Activated T-helper 2 cell treated with anti-CD3 and anti-CD28 coated beads, Interferon-gamma antibody, Interleukin-2, Interleukin-4, amounts not matched to agents 10 μg/mL and 5 μg/mL and 100 μg/mL, durations not matched to agents 14 hours and 24 hours and 36 hours (primary cell): ENCODE results near the gene REN. TPM values are rescaled to one million over a fixed set of nuclear protein-coding genes. Genes with fewer than 3 reads are reported as not detected.

ENCODE experiments used
- DNase-seq: peaks from one replicate; pipeline ENCODE4 v3.0.0; 2021; ENCODE audit warnings: low spot score
- H3K27ac Mint-ChIP-seq: one replicate; pipeline ENCODE4 v1.8.0; 2021; ENCODE audit warnings: mixed read lengths
- H3K27me3 Mint-ChIP-seq: one replicate; pipeline ENCODE4 v1.8.0; 2021; ENCODE audit warnings: low read depth, mixed read lengths
- H3K36me3 Mint-ChIP-seq: one replicate; pipeline ENCODE4 v1.8.0; 2021; ENCODE audit warnings: low read depth, mixed read lengths
- H3K4me1 Mint-ChIP-seq: one replicate; pipeline ENCODE4 v1.8.0; 2021; ENCODE audit warnings: low read depth, mixed read lengths
- H3K4me3 Mint-ChIP-seq: one replicate; pipeline ENCODE4 v1.8.0; 2021; ENCODE audit warnings: low read depth, mild to moderate bottlenecking, moderate library complexity, mixed read lengths
- H3K9me3 Mint-ChIP-seq: one replicate; pipeline ENCODE4 v1.8.0; 2021; ENCODE audit warnings: mixed read lengths
- intact Hi-C: fragments of 100-400 bp; cut with micrococcal nuclease; formaldehyde crosslinking; loops from one replicate; pipeline ENCODE4 v1.15.1; 2023
- total RNA-seq: library from RNA; stranded (reverse); gene quantifications from 2 replicates; pipeline ENCODE4 v1.2.3, GENCODE V29; 2022

The REN gene
- total RNA-seq, 1 donor from 2014 or later, result not detected

DNA sequence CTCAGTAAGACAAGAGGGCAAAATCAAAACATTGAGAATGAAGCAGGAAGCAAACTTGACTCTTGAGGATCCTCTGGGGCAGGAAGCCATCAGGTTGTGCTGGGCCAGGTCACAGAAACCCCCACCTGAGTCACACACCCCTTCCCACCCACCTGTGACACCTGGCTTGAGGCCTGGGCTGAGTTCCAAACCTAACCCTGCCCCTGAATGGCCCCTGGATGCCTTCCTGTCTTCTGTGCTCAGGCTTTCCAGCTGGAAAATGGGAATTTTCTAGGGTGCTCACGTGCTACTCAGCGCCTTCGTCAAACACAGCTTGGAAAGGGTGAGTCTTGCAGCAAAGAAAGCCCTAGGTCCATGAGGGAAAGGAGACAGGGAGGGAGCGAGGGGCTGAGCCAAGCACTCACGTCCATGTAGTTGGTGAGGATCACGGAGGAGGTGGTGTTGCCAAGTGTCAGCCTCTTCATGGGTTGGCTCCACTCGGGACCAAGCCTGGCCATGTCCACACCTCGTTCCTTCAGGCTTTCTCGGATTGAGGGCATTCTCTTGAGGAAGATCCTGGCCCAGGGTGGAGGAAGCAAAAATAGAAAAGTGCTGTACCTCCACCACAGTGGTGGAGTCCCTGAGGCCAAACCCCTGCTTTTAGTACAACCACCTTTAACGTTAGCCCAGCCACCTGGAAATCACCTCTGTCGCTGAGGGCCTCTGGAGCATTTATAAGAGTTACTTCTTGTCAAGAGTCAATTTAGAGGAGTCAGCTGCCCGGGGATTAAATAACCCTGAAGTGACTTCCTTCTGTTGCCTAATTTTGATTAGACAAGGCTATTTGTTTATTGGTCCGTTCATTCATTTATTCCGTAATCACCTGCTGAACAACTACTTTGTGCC lies 4.3 kb downstream of the REN start:
- H3K36me3 Mint-ChIP-seq, result no peaks in the 10 kb centered on the region
- no peak overlapping the region for H3K27ac Mint-ChIP-seq
- no peak for DNase-seq
- H3K4me3 Mint-ChIP-seq, result no peak overlapping the region
- intact Hi-C loops, result loop anchor here (1.0 to 5.0 kb wide), 4 partner anchors 45 to 340 kb away; no protein-coding TSS in a partner anchor
- H3K27me3 Mint-ChIP-seq, result peaks cover 2% of the 10 kb centered on the region
- H3K4me1 Mint-ChIP-seq, result peaks cover 2% of the 10 kb centered on the region
- H3K9me3 Mint-ChIP-seq, result no peaks in the 10 kb centered on the region

DNA sequence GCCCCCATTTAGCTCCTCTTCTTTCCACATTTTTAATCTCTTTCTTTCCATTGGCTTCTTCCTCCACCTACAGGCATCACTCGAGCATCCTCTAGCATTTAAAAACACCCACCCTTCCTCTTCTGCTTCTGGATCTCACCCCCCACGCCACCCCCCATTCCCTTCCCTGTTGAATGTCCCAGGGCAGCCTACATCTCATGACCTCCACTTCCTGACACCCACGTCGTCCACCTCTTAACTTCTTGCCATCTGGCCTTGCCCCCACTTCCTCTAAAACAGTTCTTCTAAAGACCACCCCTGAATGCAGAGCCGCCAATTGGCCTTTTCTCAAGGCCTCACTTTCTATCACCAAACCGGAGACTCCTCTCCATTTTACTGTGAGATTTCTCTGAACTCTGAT lies 8.2 kb downstream of the REN start:
- DNase-seq, result no peak
- H3K9me3 Mint-ChIP-seq, result no peaks in the 10 kb centered on the region
- no peaks in the 10 kb centered on the region for H3K36me3 Mint-ChIP-seq
- H3K27me3 Mint-ChIP-seq, result peaks cover 6% of the 10 kb centered on the region
- no peak overlapping the region for H3K4me3 Mint-ChIP-seq
- H3K4me1 Mint-ChIP-seq, result peaks cover 2% of the 10 kb centered on the region
- no peak overlapping the region for H3K27ac Mint-ChIP-seq
- intact Hi-C loops, result no loop called here

DNA sequence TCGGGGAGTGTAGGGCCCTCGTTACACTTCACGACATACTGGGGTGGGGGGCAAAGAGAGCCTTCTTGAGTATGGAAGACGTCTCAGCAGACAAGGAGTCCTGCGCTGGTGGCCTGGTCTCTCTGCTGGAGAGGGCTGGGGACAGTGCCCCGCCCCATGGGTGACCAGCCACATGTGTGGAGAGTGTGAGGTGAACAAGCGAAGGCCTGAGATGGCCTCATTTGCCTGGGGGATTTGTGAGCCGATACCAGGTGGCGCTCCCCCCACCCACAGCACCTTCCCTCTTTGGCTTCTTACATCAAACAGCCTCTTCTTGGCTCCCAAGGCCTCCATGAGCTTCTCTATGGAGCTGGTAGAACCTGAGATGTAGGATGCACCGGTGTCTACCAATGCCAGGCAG lies 10.3 kb downstream of the REN start:
- no peak overlapping the region for H3K27ac Mint-ChIP-seq
- peaks cover under 1% of the 10 kb centered on the region for H3K4me1 Mint-ChIP-seq
- H3K4me3 Mint-ChIP-seq, result no peak overlapping the region
- H3K36me3 Mint-ChIP-seq, result no peaks in the 10 kb centered on the region
- H3K27me3 Mint-ChIP-seq, result peaks cover 11% of the 10 kb centered on the region
- DNase-seq, result no peak
- no peaks in the 10 kb centered on the region for H3K9me3 Mint-ChIP-seq
- intact Hi-C loops, result no loop called here

DNA sequence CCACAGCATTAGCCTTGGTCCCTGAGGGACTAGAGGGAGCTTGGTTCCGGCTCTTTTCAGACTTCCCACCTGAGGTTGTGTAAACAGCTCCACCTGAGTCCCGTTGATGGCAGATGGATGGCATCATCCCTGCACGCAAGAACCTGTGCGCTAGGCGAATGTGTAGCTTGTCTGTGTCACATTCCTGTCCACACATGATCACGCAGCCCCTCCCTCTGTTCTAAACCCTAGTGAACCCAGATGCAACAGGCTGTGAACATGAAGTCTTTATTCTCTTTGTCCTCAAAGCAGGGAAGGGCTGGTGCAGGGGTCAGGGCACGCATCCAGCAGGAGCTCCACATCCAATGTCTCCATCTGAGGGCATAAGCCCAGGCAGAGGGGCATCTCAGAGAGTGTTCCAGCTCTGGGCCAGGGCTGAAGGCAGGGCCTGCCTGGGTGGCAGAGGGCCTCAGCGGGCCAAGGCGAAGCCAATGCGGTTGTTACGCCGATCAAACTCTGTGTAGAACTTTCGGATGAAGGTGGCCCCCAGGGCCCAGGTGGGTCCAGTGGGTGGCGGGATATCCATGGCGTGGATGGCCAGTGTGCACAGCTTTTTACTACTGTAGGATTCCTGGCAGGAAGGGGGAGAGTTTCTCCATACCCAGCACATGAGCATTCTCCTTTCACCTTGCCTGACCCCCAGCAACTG lies 11.4 kb downstream of the REN start:
- intact Hi-C loops, result no loop called here
- Mint-ChIP-seq H3K36me3 (no peaks in the 10 kb centered on the region), H3K4me1 (peaks cover 2% of the 10 kb centered on the region), H3K4me3 (no peak overlapping the region), H3K9me3 (no peaks in the 10 kb centered on the region), H3K27ac (no peak overlapping the region), H3K27me3 (peaks cover 22% of the 10 kb centered on the region)
- no peak for DNase-seq

DNA sequence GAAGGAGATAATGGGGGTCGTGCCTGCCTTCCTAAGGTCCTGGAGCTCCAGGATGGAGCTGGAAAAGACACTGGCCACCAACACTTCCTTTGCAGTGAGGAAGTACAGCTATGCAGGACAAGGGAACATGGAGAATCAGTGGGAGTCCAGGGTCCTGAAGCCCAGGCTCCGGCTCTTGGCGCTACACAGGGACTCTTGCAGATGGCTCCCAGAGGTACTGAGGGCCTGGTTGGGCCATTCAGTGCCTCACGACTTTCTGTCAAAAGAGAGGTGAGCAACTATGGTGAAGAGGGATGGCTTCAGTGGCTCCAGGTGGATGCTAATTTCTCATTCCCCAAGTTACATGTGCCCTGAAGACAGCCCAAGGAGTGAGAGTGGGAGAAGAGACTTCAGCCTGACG lies 12.5 kb downstream of the REN start:
- no peak overlapping the region for H3K27ac Mint-ChIP-seq
- H3K9me3 Mint-ChIP-seq, result no peaks in the 10 kb centered on the region
- H3K4me3 Mint-ChIP-seq, result no peak overlapping the region
- peaks cover 2% of the 10 kb centered on the region for H3K4me1 Mint-ChIP-seq
- intact Hi-C loops, result no loop called here
- peaks cover 26% of the 10 kb centered on the region for H3K27me3 Mint-ChIP-seq
- DNase-seq, result no peak
- H3K36me3 Mint-ChIP-seq, result no peaks in the 10 kb centered on the region

DNA sequence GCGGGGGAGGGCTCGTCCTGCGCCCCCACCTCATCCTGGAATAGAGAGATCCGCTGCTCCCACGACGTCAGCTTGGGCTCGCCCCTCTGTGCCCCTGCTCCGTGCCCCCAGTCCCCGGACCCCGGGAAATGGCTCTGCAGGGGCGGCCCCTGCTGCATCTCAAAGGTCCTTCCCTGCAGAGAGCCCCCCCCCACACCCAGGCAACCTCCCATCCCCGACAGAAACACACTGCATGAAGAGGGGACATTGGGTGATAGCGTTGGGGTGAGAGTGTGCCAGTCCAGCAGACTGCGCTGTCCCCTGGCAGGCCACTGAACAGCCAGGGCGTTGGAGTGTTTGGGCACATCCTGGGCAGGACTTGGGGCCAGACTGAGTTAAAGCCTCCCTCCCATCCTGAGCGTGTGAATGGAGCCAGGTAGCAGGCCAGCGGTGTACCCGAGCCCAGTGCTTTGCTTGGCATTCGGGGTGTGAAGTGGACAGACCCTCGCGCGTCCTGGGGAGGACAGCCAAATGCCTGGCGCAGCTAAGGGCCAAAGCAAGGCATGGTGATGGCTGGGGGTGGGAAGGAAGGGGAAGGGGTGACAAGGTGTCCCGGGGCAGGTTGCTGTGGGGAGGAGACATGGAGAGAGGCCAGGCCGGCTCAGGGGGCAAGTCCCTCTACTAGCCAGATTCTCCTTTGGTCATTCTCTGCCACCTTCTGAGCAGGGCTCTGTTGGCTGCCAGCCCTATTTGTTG lies 13.7 kb downstream of the REN start:
- DNase-seq, result no peak
- Mint-ChIP-seq H3K4me1 (peaks cover 2% of the 10 kb centered on the region), H3K36me3 (no peaks in the 10 kb centered on the region), H3K9me3 (no peaks in the 10 kb centered on the region), H3K27ac (no peak overlapping the region), H3K4me3 (peak overlapping the region; percentile 54), H3K27me3 (peaks cover 26% of the 10 kb centered on the region)
- intact Hi-C loops, result no loop called here

DNA sequence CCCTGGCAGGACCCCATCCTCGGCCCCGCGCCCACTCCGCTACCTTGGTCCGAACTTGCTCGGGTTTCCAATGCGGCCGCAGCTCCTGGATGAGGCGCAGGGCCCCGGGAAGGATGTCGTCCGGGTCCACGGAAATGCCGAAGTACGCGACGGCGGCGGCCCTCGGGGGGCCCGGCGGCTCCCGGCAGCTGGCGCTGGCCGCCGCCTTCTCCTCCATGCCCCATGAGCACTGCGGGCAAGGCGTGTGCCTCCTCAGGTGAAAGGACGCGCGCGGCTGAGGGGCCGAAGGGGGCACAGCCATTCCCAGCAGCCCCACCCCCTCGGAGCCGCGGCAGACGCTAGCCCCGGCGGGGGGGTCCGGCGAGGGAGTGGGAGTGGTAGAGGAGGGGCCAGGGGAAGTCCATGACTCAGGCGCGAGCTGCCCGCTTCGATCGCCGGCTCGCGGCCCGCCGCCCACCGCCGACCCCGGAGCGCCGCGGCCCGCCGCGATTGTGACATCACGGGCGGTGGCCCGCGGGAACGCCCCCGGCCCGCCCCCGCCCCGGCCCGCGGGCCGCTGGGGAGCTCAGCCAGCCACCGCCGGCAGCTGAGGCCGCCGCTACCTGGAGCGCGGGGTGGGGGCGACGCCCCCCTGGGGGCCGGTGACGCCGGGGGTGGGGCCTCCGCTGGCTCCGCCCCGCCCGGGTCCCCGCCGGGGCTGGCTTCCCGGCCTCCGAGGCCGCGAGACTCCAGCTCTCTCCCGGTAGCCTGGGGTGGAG lies 14.4 kb downstream of the REN start, which contains the start of gene ETNK2:
TSS of gene ETNK2 (minus strand) at position 493 of the 758 bp plus-strand sequence. CDS start at position 301, 192 bp downstream.
- H3K36me3 Mint-ChIP-seq, result no peaks in the 10 kb centered on the region
- intact Hi-C loops, result no loop called here
- peaks cover 26% of the 10 kb centered on the region for H3K27me3 Mint-ChIP-seq
- H3K4me3 Mint-ChIP-seq, result peak within 1 kb of the TSS; percentile 61
- no peaks in the 10 kb centered on the region for H3K9me3 Mint-ChIP-seq
- H3K4me1 Mint-ChIP-seq, result peaks cover 2% of the 10 kb centered on the region
- DNase-seq, result peak; percentile 18
- H3K27ac Mint-ChIP-seq, result no peak within 1 kb of the TSS

GRCh38 chr1:204150702-204151551 lies 15.2 kb downstream of the REN start:
- no peak overlapping the region for H3K27ac Mint-ChIP-seq
- H3K36me3 Mint-ChIP-seq, result no peaks in the 10 kb centered on the region
- H3K27me3 Mint-ChIP-seq, result peaks cover 26% of the 10 kb centered on the region
- intact Hi-C loops, result no loop called here
- H3K4me3 Mint-ChIP-seq, result peak overlapping the region; percentile 61
- peaks cover 2% of the 10 kb centered on the region for H3K4me1 Mint-ChIP-seq
- no peaks in the 10 kb centered on the region for H3K9me3 Mint-ChIP-seq
- no peak for DNase-seq

- Mint-ChIP-seq H3K27me3 (peaks cover 26% of the 10 kb centered on the region), H3K4me1 (peaks cover 2% of the 10 kb centered on the region), H3K9me3 (no peaks in the 10 kb centered on the region), H3K27ac (no peak overlapping the region), H3K4me3 (peak overlapping the region; percentile 15), H3K36me3 (no peaks in the 10 kb centered on the region)
- DNase-seq, result no peak
- intact Hi-C loops, result no loop called here
Measured at GRCh38 chr1:204149635-204150565, 16.2 kb downstream of the REN start.

DNA sequence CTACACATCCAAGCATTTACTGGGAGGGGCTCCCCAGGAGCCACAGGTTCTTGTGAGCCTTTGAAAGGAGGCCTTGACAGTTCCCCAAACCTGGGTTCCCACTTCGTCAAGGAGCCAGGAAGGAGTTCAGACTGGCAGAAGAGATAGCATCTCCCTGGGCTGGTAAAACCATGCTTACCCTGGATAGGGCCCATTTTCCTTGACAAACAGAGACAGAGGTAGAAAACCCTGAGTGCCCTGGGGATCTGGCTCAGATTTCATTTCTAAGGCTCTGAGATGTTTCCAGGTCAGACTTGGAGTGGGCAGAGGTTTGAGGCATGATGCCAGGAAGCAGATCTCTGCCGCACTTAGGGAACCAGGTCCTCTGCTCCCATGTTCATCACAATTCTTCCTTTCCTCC lies 17.0 kb downstream of the REN start:
- DNase-seq, result no peak
- H3K36me3 Mint-ChIP-seq, result no peaks in the 10 kb centered on the region
- intact Hi-C loops, result no loop called here
- H3K4me3 Mint-ChIP-seq, result no peak overlapping the region
- peaks cover 26% of the 10 kb centered on the region for H3K27me3 Mint-ChIP-seq
- H3K27ac Mint-ChIP-seq, result no peak overlapping the region
- peaks cover 2% of the 10 kb centered on the region for H3K4me1 Mint-ChIP-seq
- H3K9me3 Mint-ChIP-seq, result no peaks in the 10 kb centered on the region
